ENCODE measurements around the gene TSPYL4. TPM values are rescaled to one million over a fixed set of nuclear protein-coding genes. Genes with fewer than 3 reads are reported as not detected.

The TSPYL4 gene
- total RNA-seq, 1 donor from 2014 or later: 13.6 TPM

GRCh38 chr6:116205281-116205680 lies 48.6 kb downstream of the TSPYL4 start:
- H3K9me3 ChIP-seq: no peaks in the 10 kb centered on the region
- ATAC-seq (no peak), DNase-seq (no peak)
- H3K27me3 ChIP-seq: no peaks in the 10 kb centered on the region
- no peaks in the 10 kb centered on the region for H3K36me3 ChIP-seq
- H3K4me3 ChIP-seq: no peak overlapping the region
- intact Hi-C loops (cut with DNase I): no loop called here
- no peak for TF ChIP-seq CTCF (IDR thresholded peaks at IDR 0.05)
- H3K4me1 ChIP-seq: no peaks in the 10 kb centered on the region
- no peak overlapping the region for H3K27ac ChIP-seq

- no peaks in the 10 kb centered on the region for H3K36me3 ChIP-seq
- intact Hi-C loops (cut with DNase I): no loop called here
- TF ChIP-seq CTCF (IDR thresholded peaks at IDR 0.05): no peak
- DNase-seq (no peak), ATAC-seq (no peak)
- H3K4me3 ChIP-seq: no peak overlapping the region
- H3K27me3 ChIP-seq: no peaks in the 10 kb centered on the region
- no peaks in the 10 kb centered on the region for H3K9me3 ChIP-seq
- H3K4me1 ChIP-seq: no peaks in the 10 kb centered on the region
- no peak overlapping the region for H3K27ac ChIP-seq
These were observed 52.3 kb downstream of the TSPYL4 start for GRCh38 chr6:116201538-116201937.

GRCh38 chr6:116200619-116201249 lies 53.1 kb downstream of the TSPYL4 start:
- Histone ChIP-seq H3K9me3 (no peaks in the 10 kb centered on the region), H3K27ac (no peak overlapping the region), H3K4me3 (no peak overlapping the region), H3K36me3 (no peaks in the 10 kb centered on the region), H3K4me1 (no peaks in the 10 kb centered on the region), H3K27me3 (no peaks in the 10 kb centered on the region)
- intact Hi-C loops (cut with DNase I): no loop called here
- no peak for DNase-seq
- no peak for TF ChIP-seq CTCF (IDR thresholded peaks at IDR 0.05)
- peak; percentile 89 for ATAC-seq

Other genes with a start within 250 kb of the TSPYL4 start
- gene FRK, start 193.2 kb downstream of the TSPYL4 start, total RNA-seq: 7.2 TPM
- gene NT5DC1, start 153.2 kb downstream of the TSPYL4 start, total RNA-seq: 49.7 TPM
- 2.8 TPM for gene COL10A1, start 127.9 kb downstream of the TSPYL4 start, total RNA-seq
- gene TSPYL1, start 25.9 kb upstream of the TSPYL4 start, total RNA-seq: 86.2 TPM
- gene DSE, start 116.9 kb upstream of the TSPYL4 start, total RNA-seq: 47.6 TPM
- gene CALHM6, start 207.3 kb upstream of the TSPYL4 start, total RNA-seq: 3.6 TPM

Data from upper lobe of right lung (tissue), 1 donor.